Right lobe of liver (tissue), 6 donors: ENCODE data around the gene CDH26. TPM values are rescaled to one million over a fixed set of nuclear protein-coding genes. Genes with fewer than 3 reads are reported as not detected.
"Not testable (repeated sequence)": the region's sequence is repeated elsewhere in the genome, so short reads cannot be mapped to it uniquely, and the experiment has no call there.

ENCODE experiments used
- ATAC-seq, 4 donors: fragments of 200-7000 bp; cut with Tn5 transposase; one replicate each; pipeline ENCODE4 v1.9.1; 2020; ENCODE audit warnings: mild to moderate bottlenecking in 4 of 4, moderate library complexity in 4 of 4
- DNase-seq, 3 donors: peaks; one replicate each; pipeline ENCODE4 v3.0.0-alpha.2; 2020
- H3K27ac ChIP-seq, 3 donors: fragments of 200-600 bp; one replicate each; pipeline ENCODE4 v1.8.0; 2022
- H3K27me3 ChIP-seq, 2 donors: fragments of 200-600 bp; one replicate each; pipeline ENCODE4 v1.8.0; 2022
- H3K36me3 ChIP-seq, 4 donors: fragments of 200-600 bp; sonication (generic) in 1 of 4; one replicate each; pipeline versions ENCODE4 v1.5.1 to v1.8.0; 2017 to 2022; ENCODE audit warnings: control low read depth in 1 of 4
- H3K4me1 ChIP-seq, 4 donors: fragments of 200-600 bp; sonication (generic) in 1 of 4; one replicate each; pipeline versions ENCODE4 v1.5.1 to v1.8.0; 2017 to 2022; ENCODE audit warnings: control low read depth in 1 of 4
- H3K4me3 ChIP-seq, 3 donors: fragments of 200-600 bp; one replicate each; pipeline ENCODE4 v1.8.0; 2022
- H3K9me3 ChIP-seq, 4 donors: fragments of 200-600 bp; sonication (generic) in 1 of 4; one replicate each; pipeline versions ENCODE4 v1.5.1 to v1.8.0; 2017 to 2022; ENCODE audit warnings: control low read depth in 1 of 4
- CTCF ChIP-seq, 4 donors: fragments of 200-600 bp in 3 of 4; fragments of 450-650 bp in 1 of 4; IDR thresholded peaks; one replicate each; pipeline versions ENCODE4 v1.5.1 to v1.8.0; 2016 to 2022; ENCODE audit warnings: antibody characterized with exemption in 4 of 4, mild to moderate bottlenecking in 2 of 4
- POLR2A ChIP-seq: fragments of 450-650 bp; IDR thresholded peaks from one replicate; pipeline ENCODE4 v1.6.1; 2017; ENCODE audit warnings: antibody characterized with exemption, mild to moderate bottlenecking
- WGBS: methylation state at CpG from one replicate; pipeline ENCODE4 v1.1.6; 2018; ENCODE audit warnings: low coverage, low lambda C conversion rate; ENCODE audit not compliant: insufficient coverage; ENCODE audit errors: missing lambda C conversion rate; 5-methylcytosine and 5-hydroxymethylcytosine counted together
- intact Hi-C, 2 donors: fragments of 100-400 bp; cut with DNase I; formaldehyde crosslinking; loops; one replicate each; pipeline versions ENCODE4 v1.11.2 to v1.14.1; 2022
- total RNA-seq, 6 experiments: library from RNA; depleted of rRNA in 2 of 6; stranded (reverse); fragments of >200 nt in 2 of 6; fragmentation: NEBNext Ultra II Directional in 3 of 6; extraction: Animal tissue kit (Norgen Biotek cat#: 25700) in 3 of 6; gene quantifications; one replicate each; pipeline versions ENCODE4 v1.1.0 to v1.2.4, GENCODE V29; 2016 to 2023
- donor health status: DM: no; HTN: yes; CAD: no.
- donor health status: DM: no; HTN: no; CAD: no.
- donor health status: DM: no; HTN: no; CAD: no.
- donor health status: DM: no; HTN: yes; CAD: no.
- donor health status: DM: no; HTN: yes; CAD: no.

The CDH26 gene
- total RNA-seq, 6 experiments from 2014 or later: 0.07 to 0.25 (median 0.12) TPM; not detected in 1

- Histone ChIP-seq H3K9me3 (no peaks in the 10 kb centered on the region), H3K27me3 (no peaks in the 10 kb centered on the region), H3K36me3 (no peaks in the 10 kb centered on the region), H3K27ac (no peak overlapping the region), H3K4me1 (peaks cover 0 to 12% (median 3%) of the 10 kb centered on the region in 4 donors), H3K4me3 (no peak overlapping the region)
- TF ChIP-seq POLR2A: no peak
- no peak for TF ChIP-seq CTCF (IDR thresholded peaks at IDR 0.05)
- ATAC-seq (no peak), DNase-seq (no peak)
- intact Hi-C loops: no loop called here
- WGBS: 66% methylated on average over 10 of the region's 10 CpGs
These were observed 78.7 kb downstream of the CDH26 start for GRCh38 chr20:60036746-60037499.

GRCh38 chr20:60038400-60039008, 80.3 kb downstream of the CDH26 start:
- 79% methylated on average over 2 of the region's 4 CpGs for WGBS
- intact Hi-C loops: no loop called here

GRCh38 chr20:60039526-60039925, 81.3 kb downstream of the CDH26 start:
- Histone ChIP-seq H3K27me3 (no peaks in the 10 kb centered on the region), H3K9me3 (no peaks in the 10 kb centered on the region), H3K4me3 (no peak overlapping the region), H3K4me1 (peaks cover 0 to 4% (median 0%) of the 10 kb centered on the region in 4 donors), H3K27ac (no peak overlapping the region), H3K36me3 (no peaks in the 10 kb centered on the region)
- WGBS: 78% methylated on average over 3 of the region's 3 CpGs
- ATAC-seq (no peak), DNase-seq (no peak)
- no peak for TF ChIP-seq CTCF (IDR thresholded peaks at IDR 0.05)
- intact Hi-C loops: no loop called here

More at GRCh38 chr20:60038400-60039008, 80.3 kb downstream of the CDH26 start:
- H3K9me3 ChIP-seq: no peaks in the 10 kb centered on the region
- H3K27me3 ChIP-seq: no peaks in the 10 kb centered on the region
- ATAC-seq (no peak), DNase-seq (no peak)
- peaks cover 0 to 12% (median 3%) of the 10 kb centered on the region in 4 donors for H3K4me1 ChIP-seq
- no peak overlapping the region for H3K27ac ChIP-seq
- TF ChIP-seq CTCF (IDR thresholded peaks at IDR 0.05) (no peak), POLR2A (no peak)
- no peaks in the 10 kb centered on the region for H3K36me3 ChIP-seq
- H3K4me3 ChIP-seq: no peak overlapping the region

GRCh38 chr20:60040471-60041162, 82.4 kb downstream of the CDH26 start:
- no peak for TF ChIP-seq POLR2A
- no peak for TF ChIP-seq CTCF (IDR thresholded peaks at IDR 0.05)
- 89% methylated on average over 6 of the region's 8 CpGs for WGBS

GRCh38 chr20:60041436-60042165, 83.4 kb downstream of the CDH26 start:
- DNase-seq, H3K27me3 ChIP-seq, H3K27ac ChIP-seq, H3K9me3 ChIP-seq, intact Hi-C loops, ATAC-seq, H3K36me3 ChIP-seq, H3K4me1 ChIP-seq, H3K4me3 ChIP-seq: not testable (repeated sequence)
- 24% methylated on average over 5 of the region's 8 CpGs for WGBS

More at GRCh38 chr20:60040471-60041162, 82.4 kb downstream of the CDH26 start:
- Histone ChIP-seq H3K4me1 (no peaks in the 10 kb centered on the region), H3K27me3 (no peaks in the 10 kb centered on the region), H3K9me3 (no peaks in the 10 kb centered on the region), H3K36me3 (no peaks in the 10 kb centered on the region), H3K4me3 (no peak overlapping the region), H3K27ac (no peak overlapping the region)
- no peak for DNase-seq
- no peak for ATAC-seq
- intact Hi-C loops: no loop called here
